Measurements from ENCODE around the gene FBXL22. TPM values are rescaled to one million over a fixed set of nuclear protein-coding genes. Genes with fewer than 3 reads are reported as not detected.

FBXL22 gene
- polyA plus RNA-seq, 1 experiment, result 3.8 TPM

DNA sequence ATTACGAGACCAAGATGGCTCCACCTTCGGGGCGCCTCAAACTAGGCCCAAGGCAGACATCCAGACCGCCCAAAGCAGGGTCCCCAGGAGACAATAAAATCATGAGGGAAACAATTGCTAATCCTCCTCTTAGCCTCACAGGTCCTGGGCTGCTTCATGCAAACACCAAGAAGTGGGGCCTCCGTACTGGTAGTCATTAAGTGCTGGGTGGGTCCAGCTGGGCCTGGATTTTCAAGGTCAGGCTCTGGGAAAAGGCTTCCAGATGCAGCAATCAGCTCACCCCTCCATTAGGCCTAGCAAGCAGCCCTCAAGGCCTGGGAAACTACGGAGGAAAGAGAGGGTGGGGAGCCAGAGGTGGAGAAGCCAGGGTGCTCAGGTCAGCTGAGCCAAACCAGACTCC, 634 bp downstream of the FBXL22 start:
- ChIA-PET POLR2A (no interaction called here), CTCF (interaction anchor here (1.0 to 4.7 kb wide), 4 partner anchors 9 to 131 kb away, joined by 4 to 23 read pairs (median 8); no protein-coding TSS in a partner anchor)
- DNase-seq (ENCODE audit: low read depth), result no peak
- TF ChIP-seq CTCF (IDR thresholded peaks at IDR 0.05; ENCODE audit: insufficient read depth, low read depth, low read length), result no peak
- Histone ChIP-seq H3K36me3 (ENCODE audit: control insufficient read depth, insufficient read depth, low read length) (no peaks in the 10 kb centered on the region; the same call in 1 of the 2 replicates), H3K4me3 (ENCODE audit: low read depth, low read length) (no peak overlapping the region), H3K27me3 (ENCODE audit: control insufficient read depth, insufficient read depth, low read length) (no peaks in the 10 kb centered on the region)

- Histone ChIP-seq H3K36me3 (ENCODE audit: control insufficient read depth, insufficient read depth, low read length) (no peaks in the 10 kb centered on the region), H3K27me3 (ENCODE audit: control insufficient read depth, insufficient read depth, low read length) (no peaks in the 10 kb centered on the region), H3K4me3 (ENCODE audit: low read depth, low read length) (no peak overlapping the region)
- ChIA-PET CTCF (interaction anchor here (1.1 to 4.7 kb wide), 6 partner anchors 10 to 136 kb away, joined by 3 to 23 read pairs (median 6); no protein-coding TSS in a partner anchor), POLR2A (no interaction called here)
- DNase-seq (ENCODE audit: low read depth), result no peak
- no peak for TF ChIP-seq CTCF (IDR thresholded peaks at IDR 0.05; ENCODE audit: insufficient read depth, low read depth, low read length)
Observed at GRCh38 chr15:63598473-63599400, 1.6 kb downstream of the FBXL22 start.

DNA sequence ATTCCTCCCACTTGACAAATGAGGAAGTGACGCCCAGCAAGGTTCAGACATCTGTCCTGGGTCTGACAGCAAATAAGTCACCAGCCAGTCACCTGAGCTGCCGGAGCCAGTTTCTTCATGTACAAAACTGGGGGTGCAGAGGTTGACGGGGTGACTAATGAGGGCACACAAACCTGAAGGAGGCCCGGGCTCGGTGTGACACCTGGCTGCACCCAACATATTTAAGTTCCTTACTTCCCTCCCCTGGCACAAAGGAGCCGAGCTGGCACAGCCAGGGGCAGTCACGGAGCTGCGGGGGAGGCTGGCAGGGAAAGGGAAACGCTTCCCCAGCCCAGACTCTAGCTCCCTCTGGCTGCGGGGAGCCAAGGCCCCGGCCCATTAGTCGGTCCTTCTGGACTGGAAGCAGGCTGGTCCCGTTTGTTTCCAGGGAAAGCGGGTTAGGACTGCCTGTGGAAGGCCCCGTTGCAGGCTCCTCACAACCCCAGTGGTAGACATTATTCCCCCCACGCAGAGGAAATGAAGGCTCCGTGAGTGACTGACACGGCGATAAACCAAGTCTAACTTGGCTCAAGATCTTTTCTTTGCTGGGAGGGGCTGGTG, 2.3 kb downstream of the FBXL22 start:
- TF ChIP-seq CTCF (IDR thresholded peaks at IDR 0.05; ENCODE audit: insufficient read depth, low read depth, low read length), result peak; percentile 38
- no peak for DNase-seq (ENCODE audit: low read depth)
- Histone ChIP-seq H3K36me3 (ENCODE audit: control insufficient read depth, insufficient read depth, low read length) (peaks cover 2% of the 10 kb centered on the region; the same call in 1 of the 2 replicates), H3K27me3 (ENCODE audit: control insufficient read depth, insufficient read depth, low read length) (no peaks in the 10 kb centered on the region), H3K4me3 (ENCODE audit: low read depth, low read length) (no peak overlapping the region)
- CTCF ChIA-PET, result interaction anchor here (0.8 to 4.7 kb wide), 6 partner anchors 11 to 221 kb away, joined by 3 to 23 read pairs (median 3); no protein-coding TSS in a partner anchor
- POLR2A ChIA-PET, result no interaction called here

GRCh38 chr15:63600001-63600615, 2.9 kb downstream of the FBXL22 start:
- TF ChIP-seq CTCF (IDR thresholded peaks at IDR 0.05; ENCODE audit: insufficient read depth, low read depth, low read length), result no peak
- ChIA-PET CTCF (interaction anchor here (0.6 to 4.7 kb wide), 6 partner anchors 11 to 351 kb away, joined by 3 to 23 read pairs (median 3); no protein-coding TSS in a partner anchor), POLR2A (interaction anchor here (0.7 kb wide), 1 partner anchor 95 kb away, joined by 3 read pairs; no protein-coding TSS in a partner anchor)
- H3K36me3 ChIP-seq (ENCODE audit: control insufficient read depth, insufficient read depth, low read length), result peaks cover 2% of the 10 kb centered on the region; the same call in 1 of the 2 replicates
- DNase-seq (ENCODE audit: low read depth), result no peak
- H3K4me3 ChIP-seq (ENCODE audit: low read depth, low read length), result peak overlapping the region; percentile 53
- no peaks in the 10 kb centered on the region for H3K27me3 ChIP-seq (ENCODE audit: control insufficient read depth, insufficient read depth, low read length)

Measured in BJ (cell line).